ENCODE measurements around the gene DCTD. TPM values are rescaled to one million over a fixed set of nuclear protein-coding genes. Genes with fewer than 3 reads are reported as not detected.

Gene DCTD
- total and polyA plus RNA-seq, 2 of the 13 experiments (the other 11 are each of a cell fraction or from before 2014, with no cell fraction given), result 85.1 to 95.3 TPM

GRCh38 chr4:182938205-182938645 lies 21.0 kb upstream of the DCTD start (continued):
- TF ChIP-seq FOXP4 (CRISPR knock-in tag; IDR thresholded peaks at IDR 0.05), result peak; percentile 30; the same call in 1 of the 2 replicates
- TF ChIP-seq, protein P1, sequence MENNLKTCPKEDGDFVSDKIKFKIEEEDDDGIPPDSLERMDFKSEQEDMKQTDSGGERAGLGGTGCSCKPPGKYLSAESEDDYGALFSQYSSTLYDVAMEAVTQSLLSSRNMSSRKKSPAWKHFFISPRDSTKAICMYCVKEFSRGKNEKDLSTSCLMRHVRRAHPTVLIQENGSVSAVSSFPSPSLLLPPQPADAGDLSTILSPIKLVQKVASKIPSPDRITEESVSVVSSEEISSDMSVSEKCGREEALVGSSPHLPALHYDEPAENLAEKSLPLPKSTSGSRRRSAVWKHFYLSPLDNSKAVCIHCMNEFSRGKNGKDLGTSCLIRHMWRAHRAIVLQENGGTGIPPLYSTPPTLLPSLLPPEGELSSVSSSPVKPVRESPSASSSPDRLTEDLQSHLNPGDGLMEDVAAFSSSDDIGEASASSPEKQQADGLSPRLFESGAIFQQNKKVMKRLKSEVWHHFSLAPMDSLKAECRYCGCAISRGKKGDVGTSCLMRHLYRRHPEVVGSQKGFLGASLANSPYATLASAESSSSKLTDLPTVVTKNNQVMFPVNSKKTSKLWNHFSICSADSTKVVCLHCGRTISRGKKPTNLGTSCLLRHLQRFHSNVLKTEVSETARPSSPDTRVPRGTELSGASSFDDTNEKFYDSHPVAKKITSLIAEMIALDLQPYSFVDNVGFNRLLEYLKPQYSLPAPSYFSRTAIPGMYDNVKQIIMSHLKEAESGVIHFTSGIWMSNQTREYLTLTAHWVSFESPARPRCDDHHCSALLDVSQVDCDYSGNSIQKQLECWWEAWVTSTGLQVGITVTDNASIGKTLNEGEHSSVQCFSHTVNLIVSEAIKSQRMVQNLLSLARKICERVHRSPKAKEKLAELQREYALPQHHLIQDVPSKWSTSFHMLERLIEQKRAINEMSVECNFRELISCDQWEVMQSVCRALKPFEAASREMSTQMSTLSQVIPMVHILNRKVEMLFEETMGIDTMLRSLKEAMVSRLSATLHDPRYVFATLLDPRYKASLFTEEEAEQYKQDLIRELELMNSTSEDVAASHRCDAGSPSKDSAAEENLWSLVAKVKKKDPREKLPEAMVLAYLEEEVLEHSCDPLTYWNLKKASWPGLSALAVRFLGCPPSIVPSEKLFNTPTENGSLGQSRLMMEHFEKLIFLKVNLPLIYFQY (CRISPR knock-in tag; IDR thresholded peaks at IDR 0.05; ENCODE audit: borderline replicate concordance), result peak; percentile 59; the same call in 1 of the 2 replicates
- TF ChIP-seq ZFP36L1 (CRISPR knock-in tag; IDR thresholded peaks at IDR 0.05), result no peak
- peak; percentile 74; the same call in 1 of the 2 replicates for TF ChIP-seq SALL1 (CRISPR knock-in tag; IDR thresholded peaks at IDR 0.05)
- TF ChIP-seq HNF4A (CRISPR knock-in tag; IDR thresholded peaks at IDR 0.05), result peak; percentile 39; the same call in 1 of the 2 replicates
- peak; percentile 53; the same call in 1 of the 2 replicates for TF ChIP-seq CBX5 (CRISPR knock-in tag; IDR thresholded peaks at IDR 0.05; ENCODE audit: borderline replicate concordance)
- TF ChIP-seq, protein P2, sequence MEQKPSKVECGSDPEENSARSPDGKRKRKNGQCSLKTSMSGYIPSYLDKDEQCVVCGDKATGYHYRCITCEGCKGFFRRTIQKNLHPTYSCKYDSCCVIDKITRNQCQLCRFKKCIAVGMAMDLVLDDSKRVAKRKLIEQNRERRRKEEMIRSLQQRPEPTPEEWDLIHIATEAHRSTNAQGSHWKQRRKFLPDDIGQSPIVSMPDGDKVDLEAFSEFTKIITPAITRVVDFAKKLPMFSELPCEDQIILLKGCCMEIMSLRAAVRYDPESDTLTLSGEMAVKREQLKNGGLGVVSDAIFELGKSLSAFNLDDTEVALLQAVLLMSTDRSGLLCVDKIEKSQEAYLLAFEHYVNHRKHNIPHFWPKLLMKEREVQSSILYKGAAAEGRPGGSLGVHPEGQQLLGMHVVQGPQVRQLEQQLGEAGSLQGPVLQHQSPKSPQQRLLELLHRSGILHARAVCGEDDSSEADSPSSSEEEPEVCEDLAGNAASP (CRISPR knock-in tag; IDR thresholded peaks at IDR 0.05; ENCODE audit: borderline replicate concordance), result peak; percentile 45; the same call in 1 of the 2 replicates
- TF ChIP-seq ZFY (CRISPR knock-in tag; IDR thresholded peaks at IDR 0.05), result peak; percentile 75
- TF ChIP-seq XRCC5 (optimal IDR thresholded peaks at IDR 0.05; ENCODE audit: low read length), result peak; percentile 68
- peak; percentile 41; the same call in 1 of the 2 replicates for TF ChIP-seq GABPB1 (CRISPR knock-in tag; IDR thresholded peaks at IDR 0.05)
- peak; percentile 42; the same call in 1 of the 2 replicates for TF ChIP-seq IRF2 (CRISPR knock-in tag; IDR thresholded peaks at IDR 0.05)
- peak; percentile 59; the same call in 1 of the 2 replicates for TF ChIP-seq ERF (CRISPR knock-in tag; IDR thresholded peaks at IDR 0.05)
- TF ChIP-seq RELA (CRISPR knock-in tag; IDR thresholded peaks at IDR 0.05), result 0 out of 2 replicates have a peak, but pooled peaks have one; percentile 40
- no peak for TF ChIP-seq POLR2A (IDR thresholded peaks at IDR 0.05; ENCODE audit: insufficient read depth in 1 of 2, low read depth in 2 of 2, low read length in 2 of 2)
- peak; percentile 70 for TF ChIP-seq TEAD3 (CRISPR knock-in tag; optimal IDR thresholded peaks at IDR 0.05; ENCODE audit: borderline replicate concordance)
- no peak for TF ChIP-seq SCMH1 (CRISPR knock-in tag; IDR thresholded peaks at IDR 0.05; ENCODE audit: borderline replicate concordance)
- no peak for TF ChIP-seq ZFYVE20 (CRISPR knock-in tag; IDR thresholded peaks at IDR 0.05; ENCODE audit: borderline replicate concordance, low read depth)
- TF ChIP-seq ZBTB7B (CRISPR knock-in tag; IDR thresholded peaks at IDR 0.05), result 0 out of 2 replicates have a peak, but pooled peaks have one; percentile 24
- peak; percentile 57; the same call in 1 of the 2 replicates for TF ChIP-seq HIC2 (CRISPR knock-in tag; IDR thresholded peaks at IDR 0.05; ENCODE audit: low read depth)
- TF ChIP-seq SMC3 (IDR thresholded peaks at IDR 0.05; ENCODE audit: low read length), result peak; percentile 87
- TF ChIP-seq MYC (CRISPR knock-in tag; IDR thresholded peaks at IDR 0.05; ENCODE audit: borderline replicate concordance), result peak; percentile 50; the same call in 1 of the 2 replicates
- no peak for TF ChIP-seq ZNF451 (CRISPR knock-in tag; IDR thresholded peaks at IDR 0.05)

Measured in HepG2 (cell line).